GF-D8 (cell line): ENCODE results near the gene CROCC2.
"Not testable (repeated sequence)": the region's sequence is repeated elsewhere in the genome, so short reads cannot be mapped to it uniquely, and the experiment has no call there.

Experiments used
- DNase-seq: peaks from one replicate; lab custom pipeline; 2025; lab: John Stamatoyannopoulos, UW

The CROCC2 gene

DNA sequence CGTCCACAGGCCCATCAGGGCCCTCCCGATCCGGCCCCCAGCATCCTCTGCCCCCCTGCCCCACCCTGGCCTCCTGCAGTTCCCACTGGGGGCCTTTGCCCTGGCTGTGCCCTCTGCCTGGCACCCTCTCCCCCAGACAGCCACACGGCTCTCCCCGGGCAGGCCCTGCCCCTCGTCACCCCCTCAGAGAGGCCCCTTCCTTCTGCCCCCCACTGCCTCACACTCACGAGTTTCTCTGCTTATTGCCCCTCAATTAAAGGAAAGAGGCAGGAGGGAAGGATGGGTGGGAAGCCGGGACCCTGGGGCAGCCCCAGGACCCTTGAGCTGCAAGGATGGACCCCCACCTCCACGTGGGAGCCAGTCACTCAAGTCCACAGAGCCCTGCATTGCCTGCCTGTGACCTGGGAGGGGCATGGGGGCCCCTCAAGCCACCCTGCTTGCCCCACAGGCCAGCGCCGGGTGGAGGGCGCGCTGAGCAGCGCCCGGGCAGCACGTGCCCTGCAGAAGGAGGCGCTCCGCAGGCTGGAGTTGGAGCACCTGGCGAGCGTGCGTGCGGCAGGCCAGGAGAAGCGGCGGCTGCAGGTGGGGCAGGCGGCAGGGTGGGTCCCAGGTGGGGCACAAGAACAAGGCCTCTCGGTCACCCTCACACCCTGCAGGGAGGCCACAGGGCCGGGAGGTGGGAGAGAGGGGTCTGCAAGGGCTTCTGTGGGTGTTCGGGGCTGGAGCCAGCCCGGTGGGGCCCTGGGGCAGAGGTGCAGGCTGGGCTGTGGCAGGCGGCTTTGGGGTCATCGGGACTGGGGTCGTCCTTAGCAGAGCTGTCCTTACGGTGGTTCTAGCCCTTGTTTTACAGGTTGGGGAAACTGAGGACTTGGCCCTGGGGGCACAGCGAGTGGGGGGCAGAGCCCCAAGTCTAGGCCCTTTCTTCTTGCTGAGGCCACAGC is 61.8 kb downstream of the CROCC2 start:
- no peak for DNase-seq

- DNase-seq, result no peak
Measured at GRCh38 chr2:240968731-240969624, 62.8 kb downstream of the CROCC2 start.

DNA sequence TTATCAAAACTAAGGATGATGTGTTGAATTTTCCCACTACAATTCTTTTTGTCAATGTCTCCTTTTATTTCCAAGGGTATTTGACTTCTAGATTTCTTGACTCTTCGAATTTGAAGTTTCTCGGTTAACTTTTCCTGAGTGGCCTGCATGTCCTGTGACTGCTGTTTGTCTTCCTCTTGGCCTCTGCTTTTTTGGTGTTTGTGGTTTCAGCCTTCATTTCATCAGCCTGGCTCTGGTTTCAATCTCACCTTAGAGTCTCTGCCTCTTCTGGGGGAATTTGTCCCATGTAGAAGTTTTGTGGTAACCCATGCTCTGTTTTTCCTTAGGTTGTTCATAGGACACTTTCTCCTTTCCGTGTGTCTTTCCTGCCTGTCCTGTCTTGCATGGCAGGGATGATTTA is 64.0 kb downstream of the CROCC2 start:
- DNase-seq, result no peak

DNA sequence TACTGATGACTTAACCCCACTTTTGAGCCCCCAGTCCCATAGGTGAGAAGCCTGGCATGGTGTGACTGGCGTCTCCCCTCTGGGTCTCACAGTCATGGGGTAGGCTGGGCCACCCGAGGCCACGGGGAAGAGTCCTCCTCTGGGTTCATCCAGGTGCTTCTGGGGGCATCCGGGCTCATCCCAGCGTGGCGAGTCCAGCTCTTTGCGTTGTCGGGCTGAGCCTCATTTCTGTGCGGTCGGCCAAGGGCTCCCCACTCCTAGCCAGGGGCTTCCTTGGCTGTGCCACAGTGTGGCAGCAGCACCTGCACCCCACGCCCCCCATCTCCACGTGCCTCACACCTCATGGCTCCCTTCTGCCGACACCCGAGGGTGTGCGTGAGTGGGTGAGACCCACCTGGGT is 64.7 kb downstream of the CROCC2 start:
- no peak for DNase-seq

DNA sequence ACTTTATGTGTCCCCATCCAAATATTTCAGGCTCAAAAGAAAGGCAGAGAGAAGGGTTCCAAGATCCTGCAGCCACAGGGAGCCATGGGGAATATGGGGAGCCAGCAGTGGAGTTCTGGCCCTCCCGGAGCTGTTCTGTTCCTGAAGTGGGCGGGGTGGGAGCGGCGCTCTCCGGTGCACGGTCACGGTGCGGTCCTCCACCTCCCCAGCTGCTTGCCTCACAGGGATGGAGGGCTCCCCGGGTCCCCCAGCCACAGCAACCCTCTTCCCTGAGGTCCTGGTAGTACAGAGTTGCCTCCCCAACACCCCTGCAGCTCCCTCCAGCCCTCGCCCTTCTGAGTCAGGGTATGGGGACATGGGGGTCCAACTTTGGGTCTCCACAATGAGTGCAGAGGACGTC is 66.1 kb downstream of the CROCC2 start:
- no peak for DNase-seq

- DNase-seq, result no peak
Measured at GRCh38 chr2:240972636-240973521, 66.7 kb downstream of the CROCC2 start.

DNA sequence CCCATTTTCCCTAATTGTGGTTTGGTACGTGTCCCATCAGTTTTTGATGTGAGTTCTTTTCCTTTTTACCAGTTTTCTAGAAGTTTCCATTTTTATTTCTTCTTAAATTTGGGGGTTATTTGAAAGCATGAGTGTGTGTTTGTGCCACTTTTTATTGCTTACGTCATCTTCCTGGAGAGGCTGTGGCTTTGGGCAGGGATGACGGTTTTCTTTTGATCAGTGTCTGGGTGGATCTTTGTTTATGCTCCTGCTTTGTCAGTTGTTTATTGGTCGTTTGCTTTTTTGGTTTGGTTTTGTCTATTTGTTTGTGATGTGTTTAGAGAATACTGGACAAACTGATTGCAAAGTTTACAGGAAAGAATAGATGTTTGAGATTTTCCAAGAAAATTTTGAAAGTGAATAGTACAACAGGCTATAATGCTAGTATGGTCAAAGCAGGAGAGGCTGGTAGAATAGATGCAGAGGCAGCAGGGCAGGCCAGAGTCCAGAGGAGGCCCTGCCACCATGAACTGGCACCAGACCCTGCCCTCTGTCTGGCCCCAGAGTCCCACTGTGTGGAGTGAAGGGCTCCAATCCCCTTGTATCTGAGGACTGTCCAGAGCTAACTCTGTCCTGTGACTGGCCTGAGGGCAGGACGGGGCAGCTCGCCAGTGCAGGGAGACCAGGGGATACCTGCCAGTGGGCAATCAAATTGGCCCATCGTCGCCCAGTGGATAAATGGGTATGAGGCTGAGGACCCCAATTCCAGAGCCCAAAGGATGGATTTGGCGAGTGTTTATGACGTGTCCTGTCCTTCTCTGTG is 68.8 kb downstream of the CROCC2 start:
- no peak for DNase-seq

DNA sequence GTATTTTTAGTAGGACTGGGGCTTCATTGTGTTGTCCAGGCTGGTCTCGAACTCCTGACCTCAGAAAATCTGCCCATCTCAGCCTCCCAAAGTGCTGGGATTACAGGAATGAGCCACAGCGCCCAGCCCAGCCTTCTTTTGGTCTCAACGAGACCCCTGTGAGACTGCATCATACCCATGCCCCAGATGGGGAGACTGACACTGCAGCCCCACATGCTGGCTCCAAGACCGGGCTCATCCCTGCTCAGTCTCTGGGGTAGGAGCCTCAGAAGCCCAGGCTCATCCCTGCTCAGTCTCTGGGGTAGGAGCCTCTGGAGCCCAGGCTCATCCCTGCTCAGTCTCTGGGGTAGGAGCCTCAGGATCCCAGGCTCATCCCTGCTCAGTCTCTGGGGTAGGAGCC is 69.8 kb downstream of the CROCC2 start:
- DNase-seq, result not testable (repeated sequence)

GRCh38 chr2:240981280-240981679 is 75.1 kb downstream of the CROCC2 start:
- DNase-seq, result no peak

GRCh38 chr2:240981871-240982800 is 76.0 kb downstream of the CROCC2 start:
- no peak for DNase-seq

- DNase-seq, result no peak
Measured at GRCh38 chr2:240982821-240983281, 76.7 kb downstream of the CROCC2 start.

GRCh38 chr2:240983361-240983995 is 77.3 kb downstream of the CROCC2 start:
- no peak for DNase-seq

DNA sequence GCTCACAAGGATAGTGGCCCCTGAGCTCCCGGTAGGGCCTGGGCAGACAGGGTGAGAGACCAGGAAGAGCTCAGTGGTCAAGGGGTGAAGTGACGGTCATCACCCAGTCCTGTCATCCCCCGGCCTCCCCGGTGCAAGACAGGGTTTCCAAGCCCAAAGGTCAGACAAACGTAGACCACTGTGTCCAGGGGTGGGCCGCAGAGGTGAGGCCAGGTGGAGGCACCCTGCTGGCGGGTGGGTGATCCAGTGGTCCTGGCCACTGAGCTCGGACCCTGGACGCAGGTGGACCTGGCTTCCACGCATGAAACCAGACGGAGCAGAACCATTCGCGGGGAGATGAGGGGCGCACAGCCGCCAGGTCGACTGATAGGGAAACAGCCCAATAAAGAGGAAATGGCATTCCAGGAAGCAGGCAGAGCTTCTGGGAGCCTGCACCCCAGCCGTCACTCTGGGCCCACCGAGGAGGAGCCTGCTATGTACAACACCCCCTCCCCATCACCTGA is 77.9 kb downstream of the CROCC2 start:
- no peak for DNase-seq

GRCh38 chr2:240985881-240986786 is 80.0 kb downstream of the CROCC2 start:
- no peak for DNase-seq

DNA sequence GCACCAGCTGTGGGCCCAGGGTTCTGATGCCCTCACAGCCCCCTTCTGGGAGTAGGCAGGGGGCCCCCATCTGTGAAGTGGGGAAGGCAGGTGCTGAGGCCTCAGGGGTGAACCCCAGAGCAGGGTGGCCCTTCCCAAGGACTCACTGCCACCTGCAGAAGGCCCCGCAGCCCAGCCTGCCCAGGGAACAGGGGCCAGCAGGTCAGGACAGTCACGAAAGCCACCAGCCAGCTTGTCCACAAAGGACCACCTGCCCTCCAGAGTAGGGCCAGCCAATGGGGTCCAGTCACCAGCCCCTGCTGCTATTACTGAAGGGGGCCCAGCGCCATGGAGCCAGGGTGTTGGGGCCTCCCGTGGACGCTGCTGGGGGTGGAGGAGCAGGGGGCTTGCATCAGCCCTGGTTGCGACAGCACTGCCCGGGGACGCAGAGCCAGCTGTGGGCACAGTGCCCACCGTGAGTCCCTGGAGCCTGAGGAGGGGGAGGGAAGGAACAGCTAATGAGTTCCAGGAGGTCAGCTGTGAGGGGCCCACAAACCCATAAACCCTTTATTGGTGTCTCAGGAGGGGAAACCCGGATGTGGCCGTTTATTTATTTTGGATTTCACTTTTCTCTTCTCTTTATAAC is 80.8 kb downstream of the CROCC2 start:
- DNase-seq, result peak; percentile 56

DNA sequence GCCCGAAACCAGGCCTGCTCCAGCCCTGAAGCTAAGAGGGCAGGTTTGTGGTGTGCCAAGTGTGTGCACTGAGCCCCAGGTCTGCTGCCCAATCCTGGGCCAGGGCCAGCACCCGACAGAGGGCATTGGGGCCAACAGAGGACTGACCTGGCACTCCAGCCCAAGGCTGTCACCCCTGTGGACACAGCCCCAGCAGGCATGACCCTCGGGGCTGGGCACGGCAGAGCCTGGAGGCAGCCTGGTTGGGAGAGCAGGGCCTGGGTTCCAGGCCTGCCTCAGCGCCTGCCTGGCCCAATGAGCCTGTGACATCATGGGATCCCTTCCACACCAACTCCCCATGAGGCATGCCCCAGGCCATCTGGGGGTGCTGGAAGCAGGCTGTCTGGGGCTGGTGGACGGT is 81.5 kb downstream of the CROCC2 start:
- DNase-seq, result no peak

DNA sequence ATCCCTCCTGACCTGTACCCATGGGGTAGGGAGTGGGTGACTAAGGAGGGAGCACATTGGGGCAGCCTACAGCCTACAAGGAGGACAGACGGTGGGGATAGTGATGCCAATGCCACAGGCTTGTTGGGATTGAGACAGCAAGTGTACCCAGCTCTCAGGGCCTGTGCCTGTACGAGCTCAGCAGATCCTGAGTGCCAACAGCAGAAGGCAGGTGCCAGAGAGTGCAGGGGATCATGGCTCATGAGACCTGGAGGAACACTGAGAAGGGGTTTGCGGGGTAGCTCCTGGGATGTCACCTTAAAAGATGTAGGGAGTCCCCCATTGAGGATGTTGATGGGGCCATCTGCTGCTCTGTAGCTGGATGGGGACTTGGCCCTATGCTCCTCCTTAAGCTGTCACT is 82.0 kb downstream of the CROCC2 start:
- DNase-seq, result no peak
